22Rv1 (cell line): ENCODE results near the gene HBP1.

Experiments used
- H3K27ac ChIP-seq: fragments of 450-650 bp; 2 replicates; pipeline ENCODE4 v1.5.1; 2017
- ZFX ChIP-seq: fragments of 450-650 bp; IDR thresholded peaks from 2 replicates; pipeline ENCODE4 v1.6.1; 2017; ENCODE audit warnings: antibody characterized with exemption, borderline replicate concordance
- TF ChIP-seq, protein P1 (sequence below): fragments of 450-650 bp; IDR thresholded peaks from 2 replicates; pipeline ENCODE4 v1.5.1; 2017; ENCODE audit warnings: mild to moderate bottlenecking

HBP1 gene

GRCh38 chr7:107208024-107208521 lies 39.3 kb downstream of the HBP1 start:
- H3K27ac ChIP-seq, result no peak overlapping the region
- no peak for TF ChIP-seq ZFX
- TF ChIP-seq, protein P1, sequence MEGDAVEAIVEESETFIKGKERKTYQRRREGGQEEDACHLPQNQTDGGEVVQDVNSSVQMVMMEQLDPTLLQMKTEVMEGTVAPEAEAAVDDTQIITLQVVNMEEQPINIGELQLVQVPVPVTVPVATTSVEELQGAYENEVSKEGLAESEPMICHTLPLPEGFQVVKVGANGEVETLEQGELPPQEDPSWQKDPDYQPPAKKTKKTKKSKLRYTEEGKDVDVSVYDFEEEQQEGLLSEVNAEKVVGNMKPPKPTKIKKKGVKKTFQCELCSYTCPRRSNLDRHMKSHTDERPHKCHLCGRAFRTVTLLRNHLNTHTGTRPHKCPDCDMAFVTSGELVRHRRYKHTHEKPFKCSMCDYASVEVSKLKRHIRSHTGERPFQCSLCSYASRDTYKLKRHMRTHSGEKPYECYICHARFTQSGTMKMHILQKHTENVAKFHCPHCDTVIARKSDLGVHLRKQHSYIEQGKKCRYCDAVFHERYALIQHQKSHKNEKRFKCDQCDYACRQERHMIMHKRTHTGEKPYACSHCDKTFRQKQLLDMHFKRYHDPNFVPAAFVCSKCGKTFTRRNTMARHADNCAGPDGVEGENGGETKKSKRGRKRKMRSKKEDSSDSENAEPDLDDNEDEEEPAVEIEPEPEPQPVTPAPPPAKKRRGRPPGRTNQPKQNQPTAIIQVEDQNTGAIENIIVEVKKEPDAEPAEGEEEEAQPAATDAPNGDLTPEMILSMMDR, result no peak

DNA sequence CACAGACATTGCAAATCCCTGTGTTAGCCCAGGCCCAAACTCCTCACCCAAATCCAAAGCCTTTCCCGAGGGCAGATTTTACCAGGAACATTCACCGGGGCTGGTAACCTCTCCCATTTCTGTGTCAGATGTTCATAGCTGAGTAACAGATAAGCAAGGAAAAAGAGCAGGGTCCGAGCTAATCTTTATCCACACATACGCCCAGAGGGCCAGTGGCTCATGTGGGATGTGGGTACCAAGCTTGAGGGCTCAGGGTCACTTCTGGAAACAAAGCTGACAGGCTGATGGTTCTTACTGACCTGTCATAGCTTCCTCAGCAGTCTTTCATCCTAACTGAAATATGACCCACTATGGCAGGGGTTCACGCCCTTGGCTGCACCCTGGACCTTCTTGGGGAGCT lies 39.8 kb downstream of the HBP1 start:
- H3K27ac ChIP-seq, result no peak overlapping the region
- TF ChIP-seq ZFX, result no peak
- TF ChIP-seq, protein P1, result no peak

GRCh38 chr7:107209565-107209964 lies 40.8 kb downstream of the HBP1 start:
- H3K27ac ChIP-seq, result 0 out of 2 replicates have a peak overlapping the region, but pooled peaks have one; percentile 12
- TF ChIP-seq, protein P1, result no peak
- no peak for TF ChIP-seq ZFX

DNA sequence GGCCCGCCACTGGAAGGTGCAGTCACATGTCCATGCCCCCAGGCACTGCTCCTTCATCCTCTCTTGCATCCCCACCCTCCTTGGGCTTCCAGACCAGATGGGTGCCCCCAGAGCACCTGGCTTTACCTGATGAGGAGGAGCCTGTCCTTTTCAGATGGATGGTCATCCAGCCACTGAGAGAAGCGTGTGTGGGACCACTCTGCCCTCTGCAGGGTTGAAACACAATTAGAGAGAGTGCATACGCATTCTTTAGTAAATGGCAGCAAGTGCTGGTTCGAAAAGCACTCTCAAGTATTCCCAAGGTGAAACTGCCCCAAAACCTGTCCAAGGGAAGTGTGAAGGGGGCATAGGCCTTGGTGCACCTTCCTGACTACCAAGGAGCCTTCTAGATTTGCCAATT lies 41.6 kb downstream of the HBP1 start:
- no peak for TF ChIP-seq ZFX
- TF ChIP-seq, protein P1, result no peak
- H3K27ac ChIP-seq, result no peak overlapping the region

GRCh38 chr7:107212725-107213124 lies 43.9 kb downstream of the HBP1 start:
- no peak overlapping the region for H3K27ac ChIP-seq
- TF ChIP-seq ZFX, result no peak
- TF ChIP-seq, protein P1, result no peak

DNA sequence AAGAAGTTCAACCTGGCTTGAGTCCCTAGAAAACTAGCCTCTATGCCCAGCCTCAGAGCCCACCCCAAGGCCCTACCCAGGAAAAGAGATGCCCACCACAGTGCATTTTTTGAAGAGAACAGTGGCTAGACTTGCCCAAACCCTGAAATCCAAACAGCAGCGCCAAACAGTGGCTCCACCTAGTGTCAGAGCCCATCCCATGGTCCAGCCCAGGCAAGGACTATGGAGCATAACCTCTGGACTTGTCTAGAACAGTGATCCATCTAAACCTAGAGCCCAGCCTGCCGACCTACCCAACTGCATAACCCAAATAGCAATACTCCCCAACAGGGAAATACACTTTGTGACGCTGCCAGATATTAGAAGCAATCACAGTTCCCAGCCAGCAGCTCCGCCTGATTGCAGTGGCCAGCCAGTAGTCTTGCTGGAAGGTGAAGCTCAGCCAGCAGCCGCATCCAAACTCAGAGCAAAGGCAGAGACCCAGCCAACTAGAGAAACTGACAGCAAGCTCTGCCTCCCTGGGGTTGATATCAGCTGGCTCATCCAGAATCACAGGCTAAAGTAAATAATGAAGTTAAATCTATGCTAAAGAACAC lies 44.5 kb downstream of the HBP1 start:
- TF ChIP-seq, protein P1, result peak; percentile 27
- TF ChIP-seq ZFX, result no peak

GRCh38 chr7:107213945-107214344 lies 45.1 kb downstream of the HBP1 start:
- TF ChIP-seq, protein P1, result no peak
- no peak for TF ChIP-seq ZFX
- no peak overlapping the region for H3K27ac ChIP-seq

More for the DNA sequence above, 44.5 kb downstream of the HBP1 start:
- H3K27ac ChIP-seq, result no peak overlapping the region
